OCI-LY7 (cell line): ENCODE data around the gene PAM16. TPM values are rescaled to one million over a fixed set of nuclear protein-coding genes. Genes with fewer than 3 reads are reported as not detected.

Experiments used
- BruUV-seq: library from RNA; stranded (reverse); fragments of 400-500 nt; replicated peaks from 2 replicates; lab custom pipeline; 2021; lab: Mats Ljungman, UMichigan
- CTCF ChIA-PET: fragments of 300-600 bp; sonication (Branson Sonifier 250); formaldehyde crosslinking; loops from one replicate; lab custom pipeline; 2022; ENCODE audit warnings: antibody characterized with exemption; ENCODE audit not compliant: unreplicated experiment; lab: Charles Lee
- POLR2A ChIA-PET: fragments of 300-600 bp; sonication (Branson Sonifier 250); formaldehyde crosslinking; loops from one replicate; lab custom pipeline; 2022; ENCODE audit warnings: antibody characterized with exemption; lab: Charles Lee
- DNase-seq: peaks from one replicate; pipeline ENCODE4 v3.0.0-alpha.2; 2015; ENCODE audit warnings: low spot score
- H2AFZ ChIP-seq: fragments of 200-600 bp; sonication (generic), shearing (Covaris generic); 2 replicates; pipeline ENCODE4 v1.6.1; 2014; ENCODE audit warnings: mild to moderate bottlenecking, antibody characterized with exemption, low read length, moderate library complexity
- H3K27ac ChIP-seq: fragments of 200-600 bp; sonication (generic); 2 replicates; pipeline ENCODE4 v1.5.1; 2014; ENCODE audit warnings: mixed run types, low read depth, mild to moderate bottlenecking, moderate library complexity, low read length, inconsistent platforms; ENCODE audit not compliant: poor library complexity, severe bottlenecking
- H3K36me3 ChIP-seq: fragments of 200-600 bp; sonication (generic); 2 replicates; pipeline ENCODE4 v1.6.1; 2014; ENCODE audit warnings: mild to moderate bottlenecking, antibody characterized with exemption, low read length, moderate library complexity, mixed read lengths; ENCODE audit not compliant: insufficient read depth
- H3K4me1 ChIP-seq: fragments of 200-600 bp; sonication (generic); 2 replicates; pipeline ENCODE4 v1.5.1; 2014; ENCODE audit warnings: mild to moderate bottlenecking, low read length; ENCODE audit not compliant: insufficient read depth, poor library complexity, severe bottlenecking
- H3K4me2 ChIP-seq: fragments of 200-600 bp; sonication (generic); 2 replicates; pipeline ENCODE4 v1.6.1; 2014; ENCODE audit warnings: mild to moderate bottlenecking, low read length
- H3K4me3 ChIP-seq: fragments of 200-600 bp; sonication (generic); 2 replicates; pipeline ENCODE4 v1.5.1; 2014; ENCODE audit warnings: mild to moderate bottlenecking, low read depth, low read length; ENCODE audit not compliant: poor library complexity, severe bottlenecking
- H3K79me2 ChIP-seq: fragments of 200-600 bp; sonication (generic); 2 replicates; pipeline ENCODE4 v1.6.1; 2016; ENCODE audit warnings: low read depth, mild to moderate bottlenecking, low read length, moderate library complexity, mixed read lengths; ENCODE audit not compliant: insufficient read depth
- H3K9me2 ChIP-seq: fragments of 200-600 bp; sonication (generic); 2 replicates; pipeline ENCODE4 v1.6.1; 2016; ENCODE audit warnings: mild to moderate bottlenecking, low read length, mixed read lengths; ENCODE audit not compliant: insufficient read depth
- H3K9me3 ChIP-seq: fragments of 200-600 bp; sonication (generic); 2 replicates; pipeline ENCODE4 v1.6.1; 2014; ENCODE audit warnings: mild to moderate bottlenecking, mixed run types, low read length, mixed read lengths
- H4K20me1 ChIP-seq: fragments of 200-600 bp; sonication (generic); 2 replicates; pipeline ENCODE4 v1.6.1; 2014; ENCODE audit warnings: mild to moderate bottlenecking, antibody characterized with exemption, low read length, moderate library complexity, mixed read lengths; ENCODE audit not compliant: insufficient read depth
- CTCF ChIP-seq: fragments of 200-600 bp; sonication (generic); conservative IDR thresholded peaks from 2 replicates; pipeline ENCODE4 v1.5.1; 2014; ENCODE audit warnings: mild to moderate bottlenecking, antibody characterized with exemption, low read length, moderate library complexity, mixed read lengths
- EZH2phosphoT487 ChIP-seq: fragments of 200-600 bp; sonication (generic); IDR thresholded peaks from 2 replicates; pipeline ENCODE4 v1.6.1; 2018; ENCODE audit warnings: low read depth, borderline replicate concordance, mild to moderate bottlenecking, mixed run types, antibody characterized with exemption, low read length, moderate library complexity, mixed read lengths
- intact Hi-C: fragments of 100-400 bp; cut with micrococcal nuclease; formaldehyde crosslinking; loops from one replicate; pipeline ENCODE4 v1.10.0; 2022; ENCODE audit not compliant: unreplicated experiment
- total RNA-seq, 2 experiments: library from RNA; depleted of rRNA in 1 of 2; stranded (reverse); fragments of >200 nt in 1 of 2; shearing (Covaris generic) in 1 of 2; gene quantifications; 2 replicates each; pipeline ENCODE4 v1.2.3, GENCODE V29; 2014 to 2022

Gene PAM16
- total RNA-seq, 2 experiments from 2014 or later = 80.6 to 82.4 TPM

GRCh38 chr16:4386451-4386805, 35.3 kb upstream of the PAM16 start:
- no TSS peak for BruUV-seq
- Histone ChIP-seq H3K4me1 (no peaks in the 10 kb centered on the region), H3K79me2 (no peaks in the 10 kb centered on the region), H2AFZ (no peak overlapping the region), H4K20me1 (no peaks in the 10 kb centered on the region), H3K9me2 (no peaks in the 10 kb centered on the region), H3K4me2 (no peak overlapping the region), H3K36me3 (peaks cover 42% of the 10 kb centered on the region; the same call in 1 of the 2 replicates), H3K4me3 (no peak overlapping the region), H3K27ac (no peak overlapping the region), H3K9me3 (no peaks in the 10 kb centered on the region)
- TF ChIP-seq CTCF = no peak
- TF ChIP-seq EZH2phosphoT487 = no peak
- DNase-seq = no peak
- POLR2A ChIA-PET = no interaction called here
- intact Hi-C loops = no loop called here
- CTCF ChIA-PET = no interaction called here

- Histone ChIP-seq H3K4me1 (no peaks in the 10 kb centered on the region), H3K27ac (no peak overlapping the region), H3K4me3 (no peak overlapping the region), H3K36me3 (peaks cover 40% of the 10 kb centered on the region; the same call in 1 of the 2 replicates), H3K79me2 (no peaks in the 10 kb centered on the region), H4K20me1 (no peaks in the 10 kb centered on the region), H2AFZ (no peak overlapping the region), H3K9me3 (no peaks in the 10 kb centered on the region), H3K4me2 (no peak overlapping the region), H3K9me2 (no peaks in the 10 kb centered on the region)
- intact Hi-C loops = no loop called here
- no peak for DNase-seq
- ChIA-PET POLR2A (no interaction called here), CTCF (no interaction called here)
- TF ChIP-seq CTCF (no peak), EZH2phosphoT487 (no peak)
- no TSS peak for BruUV-seq
Observed at GRCh38 chr16:4385789-4386450, 34.8 kb upstream of the PAM16 start.

GRCh38 chr16:4385066-4385788, 34.1 kb upstream of the PAM16 start:
- Histone ChIP-seq H4K20me1 (no peaks in the 10 kb centered on the region), H3K9me2 (no peaks in the 10 kb centered on the region), H3K4me2 (no peak overlapping the region), H3K9me3 (no peaks in the 10 kb centered on the region), H3K36me3 (peaks cover 35% of the 10 kb centered on the region; the same call in 1 of the 2 replicates), H2AFZ (no peak overlapping the region), H3K27ac (no peak overlapping the region), H3K4me1 (no peaks in the 10 kb centered on the region), H3K4me3 (no peak overlapping the region), H3K79me2 (no peaks in the 10 kb centered on the region)
- ChIA-PET CTCF (no interaction called here), POLR2A (no interaction called here)
- no TSS peak for BruUV-seq
- TF ChIP-seq EZH2phosphoT487 (no peak), CTCF (no peak)
- intact Hi-C loops = no loop called here
- no peak for DNase-seq
